HS-5 (cell line): ENCODE data around the gene BSG.
"Not testable (repeated sequence)": the region's sequence is repeated elsewhere in the genome, so short reads cannot be mapped to it uniquely, and the experiment has no call there.

Experiments
- DNase-seq: peaks from one replicate; pipeline ENCODE4 v3.0.0-alpha.2; 2012; ENCODE audit warnings: low read depth

The BSG gene

GRCh38 chr19:620166-620862 lies 47.9 kb downstream of the BSG start:
- DNase-seq, result no peak

GRCh38 chr19:621191-621590 lies 48.8 kb downstream of the BSG start:
- not testable (repeated sequence) for DNase-seq

GRCh38 chr19:621819-622218 lies 49.4 kb downstream of the BSG start:
- DNase-seq, result no peak

- no peak for DNase-seq
Measured at GRCh38 chr19:622666-623065, 50.3 kb downstream of the BSG start.

GRCh38 chr19:623175-623916 lies 51.0 kb downstream of the BSG start:
- no peak for DNase-seq

GRCh38 chr19:623974-624373 lies 51.6 kb downstream of the BSG start:
- DNase-seq, result no peak

GRCh38 chr19:624433-625109 lies 52.2 kb downstream of the BSG start:
- DNase-seq, result no peak

- DNase-seq, result no peak
Measured at GRCh38 chr19:625257-625656, 52.9 kb downstream of the BSG start.

GRCh38 chr19:626566-626965 lies 54.2 kb downstream of the BSG start:
- DNase-seq, result not testable (repeated sequence)

GRCh38 chr19:628168-628567 lies 55.8 kb downstream of the BSG start:
- DNase-seq, result no peak

GRCh38 chr19:629515-629914 lies 57.1 kb downstream of the BSG start:
- DNase-seq, result not testable (repeated sequence)

- DNase-seq, result no peak
Measured at GRCh38 chr19:629961-630714, 57.7 kb downstream of the BSG start.

- DNase-seq, result peak; percentile 30
Measured at GRCh38 chr19:632579-633067, 60.2 kb downstream of the BSG start.
